Mucosa of gallbladder (tissue), 1 donor: ENCODE results near the gene CNPY1. TPM values are rescaled to one million over a fixed set of nuclear protein-coding genes. Genes with fewer than 3 reads are reported as not detected.

Experiments used
- DNase-seq: peaks from one replicate; pipeline ENCODE4 v3.0.0-alpha.2; 2020; ENCODE audit warnings: low spot score
- total RNA-seq: library from RNA; stranded (reverse); gene quantifications from one replicate; pipeline ENCODE4 v1.2.1, GENCODE V29; 2021
- donor health status: DM: no; HTN: no; CAD: no.

CNPY1 gene
- total RNA-seq, 1 donor from 2014 or later: not detected

GRCh38 chr7:155455776-155456737, 90.3 kb downstream of the CNPY1 start:
- no peak for DNase-seq

DNA sequence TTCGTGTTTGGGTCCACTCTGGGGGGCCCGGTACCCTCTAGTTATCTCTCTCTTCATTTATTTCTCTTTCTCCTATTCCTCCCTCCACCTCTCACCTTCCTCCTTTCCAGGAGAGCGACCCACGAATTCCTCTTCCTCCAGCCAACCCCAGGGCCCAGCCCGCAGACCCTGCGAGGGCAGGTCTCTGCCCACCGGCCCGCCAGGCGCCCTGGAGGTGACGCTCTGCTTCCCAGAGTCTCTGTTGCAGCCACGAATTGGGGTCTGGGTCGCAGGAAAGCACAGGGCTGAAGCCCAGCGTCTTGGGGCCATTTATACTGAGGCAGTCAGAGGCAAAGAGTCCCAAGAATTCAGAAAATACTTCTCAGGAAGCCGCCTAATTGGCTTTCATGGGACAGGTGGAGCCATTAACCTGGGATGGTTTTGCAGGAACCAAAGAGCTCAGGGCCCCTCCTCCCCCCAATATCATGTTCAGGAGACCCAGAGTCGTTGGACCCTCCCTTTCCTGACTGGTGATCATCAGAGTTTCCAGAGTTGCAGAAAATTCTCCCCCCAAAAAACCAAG, 91.1 kb downstream of the CNPY1 start:
- no peak for DNase-seq

GRCh38 chr7:155454183-155455112, 91.9 kb downstream of the CNPY1 start:
- no peak for DNase-seq

DNA sequence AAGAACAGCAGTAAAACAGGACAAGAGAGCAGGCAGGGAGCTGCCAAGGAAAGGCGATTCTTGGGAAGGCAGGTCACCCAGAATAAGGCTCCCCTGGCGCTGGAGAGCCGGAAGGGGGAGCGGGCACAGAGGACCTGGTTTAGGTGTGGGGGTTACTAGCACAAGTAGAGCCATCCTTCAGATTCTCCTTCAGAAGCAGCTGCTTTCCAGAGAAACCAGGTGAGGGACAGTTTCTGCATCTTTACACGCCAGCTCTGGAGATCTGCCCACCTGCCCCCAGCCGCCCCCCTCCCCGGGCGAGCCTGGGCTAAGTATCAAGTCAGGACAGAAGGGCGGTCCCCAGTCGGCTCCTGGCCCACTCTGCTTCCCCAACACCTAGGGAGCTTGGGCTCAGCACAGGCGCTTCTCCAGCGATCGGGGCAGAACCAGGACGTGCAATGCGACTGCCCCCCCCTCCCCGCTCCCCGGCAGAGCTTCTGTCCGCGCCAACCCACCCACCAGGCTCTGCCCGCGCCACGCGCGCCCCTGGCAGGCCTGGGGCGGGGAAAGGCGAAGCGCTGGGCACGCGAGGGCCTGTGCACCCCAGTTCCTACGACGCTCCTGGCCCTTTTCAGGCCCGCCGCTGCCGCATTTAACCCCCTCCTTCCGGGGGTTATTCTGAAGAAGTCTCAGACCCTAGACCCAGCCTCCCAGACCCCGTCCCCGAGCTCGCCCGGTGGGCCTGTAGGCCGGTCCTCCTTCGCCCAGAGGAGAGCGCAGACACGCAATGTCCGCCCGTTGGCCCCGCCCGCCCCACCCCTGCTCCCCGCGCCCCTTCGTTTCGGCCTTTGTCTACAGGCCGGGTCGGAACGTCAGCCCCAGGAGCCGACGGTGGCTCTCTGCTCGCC, 92.8 kb downstream of the CNPY1 start:
- no peak for DNase-seq

GRCh38 chr7:155452505-155453295, 93.7 kb downstream of the CNPY1 start:
- DNase-seq: no peak

DNA sequence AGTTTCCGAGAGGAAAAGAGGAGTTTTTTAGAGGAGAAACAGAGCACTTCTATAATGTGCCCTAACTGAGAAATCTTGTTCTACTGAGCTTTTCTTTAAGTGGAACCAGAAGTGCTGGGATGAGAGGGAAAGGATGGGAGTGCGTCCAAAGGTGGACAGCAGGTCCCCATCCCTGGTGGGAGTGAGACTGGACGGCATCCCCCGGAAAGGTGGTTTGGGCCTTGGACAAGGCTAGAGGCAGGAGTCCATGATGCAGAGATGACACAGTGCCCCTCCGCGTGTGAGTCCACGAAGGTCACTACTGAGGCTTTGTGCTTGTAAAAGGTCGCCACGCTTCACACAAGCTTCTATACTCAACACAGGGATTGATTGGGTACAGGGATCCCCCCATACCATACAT, 94.5 kb downstream of the CNPY1 start:
- no peak for DNase-seq

Other genes with a start within 250 kb of the CNPY1 start
- gene INSIG1, start 248.7 kb downstream of the CNPY1 start, total RNA-seq: 256 TPM
- gene EN2, start 88.4 kb downstream of the CNPY1 start, total RNA-seq: not detected
- 59.1 TPM for gene RBM33, start 98.1 kb upstream of the CNPY1 start, total RNA-seq